Activated CD4-positive, alpha-beta T cell treated with anti-CD3 and anti-CD28 coated beads for 24 hours (primary cell): ENCODE data around the gene INPP5A.

Experiments
- DNase-seq, 2 donors: peaks; one replicate each; pipeline ENCODE4 v3.0.0-alpha.2; 2020; ENCODE audit warnings: low read depth in 2 of 2

Gene INPP5A

DNA sequence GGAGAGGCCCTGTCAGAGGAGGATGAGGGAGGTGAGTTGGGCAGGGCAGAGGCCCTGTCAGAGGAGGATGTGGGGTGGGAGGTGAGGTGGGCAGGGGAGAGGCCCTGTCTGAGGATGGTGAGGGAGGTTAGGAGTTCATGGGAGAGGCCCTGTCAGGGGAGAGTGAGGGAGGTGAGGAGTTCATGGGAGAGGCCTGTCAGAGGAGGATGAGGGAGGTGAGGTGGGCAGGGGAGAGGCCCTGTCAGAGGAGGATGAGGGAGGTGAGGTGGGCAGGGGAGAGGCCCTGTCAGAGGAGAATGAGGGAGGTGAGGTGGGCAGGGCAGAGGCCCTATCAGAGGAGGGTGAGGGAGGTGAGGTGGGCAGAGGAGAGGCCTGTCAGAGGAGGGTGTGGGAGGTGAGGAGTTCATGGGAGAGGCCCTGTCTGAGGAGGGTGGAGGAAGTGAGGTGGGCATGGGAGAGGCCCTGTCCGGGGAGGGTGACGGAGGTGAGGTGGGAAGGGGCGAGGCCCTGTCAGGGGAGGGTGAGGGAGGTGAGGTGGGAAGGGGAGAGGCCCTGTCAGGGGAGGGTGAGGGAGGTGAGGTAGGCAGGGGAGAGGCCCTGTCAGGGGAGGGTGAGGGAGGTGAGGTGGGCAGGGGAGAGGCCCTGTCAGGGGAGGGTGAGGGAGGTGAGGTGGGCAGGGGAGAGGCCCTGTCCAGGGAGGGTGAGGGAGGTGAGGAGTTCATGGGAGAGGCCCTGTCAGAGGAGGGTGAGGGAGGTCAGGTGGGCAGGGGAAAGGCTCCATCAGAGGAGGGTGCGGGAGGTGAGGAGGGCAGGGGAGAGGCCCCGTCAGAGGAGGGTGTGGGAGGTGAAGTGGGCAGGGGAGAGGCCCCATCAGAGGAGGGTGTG, 73.7 kb downstream of the INPP5A start:
- DNase-seq: no peak

DNA sequence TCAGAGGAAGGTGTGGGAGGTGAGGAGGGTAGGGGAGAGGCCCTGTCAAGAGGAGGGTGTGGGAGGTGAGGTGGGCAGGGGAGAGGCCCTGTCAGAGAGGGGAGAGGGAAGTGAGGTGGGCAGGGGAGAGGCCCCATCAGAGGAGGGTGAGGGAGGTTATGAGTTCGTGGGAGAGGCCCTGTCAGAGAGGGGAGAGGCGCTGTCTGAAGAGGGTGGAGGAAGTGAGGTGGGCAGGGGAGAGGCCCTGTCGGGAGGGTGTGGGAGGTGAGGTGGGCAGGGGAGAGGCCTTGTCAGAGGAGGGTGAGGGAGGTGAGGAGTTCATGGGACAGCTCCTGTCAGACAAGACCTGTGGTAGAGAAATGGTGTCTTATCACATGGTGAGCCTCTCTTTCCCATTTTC, 74.4 kb downstream of the INPP5A start:
- DNase-seq: no peak

DNA sequence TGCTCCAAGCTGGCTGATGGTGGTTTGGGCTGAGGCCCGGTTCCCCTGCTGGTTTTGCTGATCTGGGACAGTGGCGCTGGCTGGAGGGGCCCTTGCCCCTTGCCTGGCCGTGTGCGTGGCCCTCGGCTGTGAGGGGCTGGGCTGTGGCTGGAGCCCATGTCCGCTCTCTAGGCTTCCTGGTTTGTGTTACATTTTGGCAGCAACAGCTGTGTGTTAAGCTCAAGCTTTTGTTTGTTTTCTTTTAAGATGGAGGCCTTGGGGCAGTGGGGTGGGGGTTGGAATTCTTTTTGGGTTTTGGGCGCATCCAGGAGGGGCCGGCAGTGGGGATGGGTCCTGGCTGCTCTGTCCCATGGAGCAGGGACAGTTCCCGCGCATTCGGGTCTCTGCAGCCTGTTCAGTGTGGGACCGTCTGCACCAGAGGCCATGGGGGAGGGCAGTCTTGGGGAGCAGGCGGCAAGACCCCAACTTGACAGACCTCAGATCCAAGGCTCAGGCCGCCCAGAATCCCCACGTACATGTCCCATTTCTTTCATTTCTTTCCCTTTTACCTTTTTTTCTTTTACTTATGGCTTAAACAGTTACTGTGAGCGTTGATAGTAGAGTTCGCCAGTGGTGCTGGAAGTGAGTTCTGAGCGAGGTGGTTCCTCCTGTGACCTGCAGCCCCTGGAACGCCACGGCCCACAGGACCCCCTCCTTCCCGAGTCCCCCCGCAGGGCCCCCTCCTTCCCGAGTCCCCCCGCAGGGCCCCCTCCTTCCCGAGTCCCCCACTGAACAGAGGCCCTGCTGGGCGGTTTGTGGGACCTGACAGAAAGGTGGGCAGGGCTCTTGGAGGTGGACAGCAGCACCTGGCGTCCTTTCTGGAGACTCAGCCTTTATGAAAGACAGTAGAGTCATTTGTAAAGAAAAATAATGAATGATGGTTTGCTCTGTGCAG, 75.3 kb downstream of the INPP5A start:
- DNase-seq: no peak

DNA sequence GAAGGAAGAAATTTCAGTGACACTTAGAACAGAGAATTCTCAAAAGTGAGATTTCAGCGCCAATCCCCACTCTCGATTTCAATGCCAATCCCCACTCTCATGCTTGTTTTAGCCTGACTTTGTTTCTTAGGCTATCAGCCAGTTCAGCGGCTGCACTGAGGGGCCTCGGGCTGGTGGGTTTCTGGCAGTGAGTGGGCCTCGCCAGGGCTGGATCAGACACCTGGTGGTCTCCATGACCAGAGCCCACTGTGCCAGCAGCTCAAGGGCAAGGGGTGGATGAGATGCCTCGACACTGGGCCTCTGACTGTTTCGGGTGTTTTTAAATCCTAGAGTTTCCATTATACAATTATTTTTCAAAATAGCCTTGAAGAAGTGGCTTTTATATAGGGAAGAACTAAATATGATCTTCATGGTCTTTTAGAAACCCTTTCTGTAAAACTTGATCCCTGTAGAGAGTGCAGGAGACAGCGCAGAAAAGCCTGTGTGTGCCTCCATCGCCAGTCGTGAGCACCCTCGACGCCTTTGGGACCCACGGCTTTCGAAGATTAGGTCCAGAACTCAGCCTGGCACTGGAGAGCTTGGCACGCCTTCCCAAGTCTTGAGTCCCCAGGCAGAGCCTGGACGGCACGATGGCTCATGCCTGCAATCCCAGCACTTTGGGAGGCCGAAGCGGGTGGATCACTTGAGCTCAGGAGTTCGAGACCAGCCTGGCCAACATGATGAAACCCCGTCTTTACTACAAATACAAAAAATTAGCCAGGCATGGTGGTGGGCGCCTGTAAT, 76.2 kb downstream of the INPP5A start:
- DNase-seq: no peak

- DNase-seq: no peak
Measured at GRCh38 chr10:132614431-132615340, 77.1 kb downstream of the INPP5A start.

DNA sequence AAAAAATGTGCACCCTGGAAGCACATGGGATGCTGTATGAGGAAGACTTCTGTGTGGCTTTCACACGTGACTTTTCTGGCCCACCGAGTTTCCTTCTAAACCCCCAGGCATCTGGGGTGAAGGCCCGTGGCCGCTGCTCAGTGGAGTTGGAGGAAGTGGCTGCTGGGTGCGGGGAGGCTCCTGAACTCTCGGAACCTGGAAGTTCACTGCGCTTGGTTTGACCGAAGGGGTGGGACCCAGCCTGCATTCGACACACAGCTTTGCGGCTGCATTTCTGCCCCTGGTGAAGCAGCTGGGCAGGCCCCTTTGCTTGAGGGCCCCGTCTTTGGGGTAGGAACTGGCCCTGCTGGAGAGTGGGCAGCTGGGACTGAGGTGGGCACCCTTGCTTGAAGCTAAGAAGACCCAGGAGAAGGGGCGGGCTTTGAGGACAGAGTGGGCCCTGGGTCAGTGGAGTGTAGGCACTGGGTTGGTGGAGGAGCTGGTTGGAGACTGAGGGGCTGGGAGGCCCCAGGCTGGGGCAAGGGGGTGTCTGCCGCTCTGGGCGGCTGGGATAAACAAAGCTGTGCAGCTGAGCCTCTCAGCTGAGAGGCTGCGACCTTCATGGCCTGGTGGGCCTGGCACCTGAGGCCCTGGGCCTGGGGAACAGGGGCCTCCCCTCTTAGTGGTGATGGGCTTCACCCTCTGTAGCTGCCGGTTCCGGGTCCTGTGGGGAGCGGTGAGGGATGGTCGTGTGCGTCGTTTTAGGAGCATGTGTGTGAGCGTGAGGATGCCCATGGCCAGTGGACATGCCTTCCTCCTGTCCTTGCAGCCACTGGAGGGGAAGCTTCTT, 78.0 kb downstream of the INPP5A start:
- DNase-seq: no peak

DNA sequence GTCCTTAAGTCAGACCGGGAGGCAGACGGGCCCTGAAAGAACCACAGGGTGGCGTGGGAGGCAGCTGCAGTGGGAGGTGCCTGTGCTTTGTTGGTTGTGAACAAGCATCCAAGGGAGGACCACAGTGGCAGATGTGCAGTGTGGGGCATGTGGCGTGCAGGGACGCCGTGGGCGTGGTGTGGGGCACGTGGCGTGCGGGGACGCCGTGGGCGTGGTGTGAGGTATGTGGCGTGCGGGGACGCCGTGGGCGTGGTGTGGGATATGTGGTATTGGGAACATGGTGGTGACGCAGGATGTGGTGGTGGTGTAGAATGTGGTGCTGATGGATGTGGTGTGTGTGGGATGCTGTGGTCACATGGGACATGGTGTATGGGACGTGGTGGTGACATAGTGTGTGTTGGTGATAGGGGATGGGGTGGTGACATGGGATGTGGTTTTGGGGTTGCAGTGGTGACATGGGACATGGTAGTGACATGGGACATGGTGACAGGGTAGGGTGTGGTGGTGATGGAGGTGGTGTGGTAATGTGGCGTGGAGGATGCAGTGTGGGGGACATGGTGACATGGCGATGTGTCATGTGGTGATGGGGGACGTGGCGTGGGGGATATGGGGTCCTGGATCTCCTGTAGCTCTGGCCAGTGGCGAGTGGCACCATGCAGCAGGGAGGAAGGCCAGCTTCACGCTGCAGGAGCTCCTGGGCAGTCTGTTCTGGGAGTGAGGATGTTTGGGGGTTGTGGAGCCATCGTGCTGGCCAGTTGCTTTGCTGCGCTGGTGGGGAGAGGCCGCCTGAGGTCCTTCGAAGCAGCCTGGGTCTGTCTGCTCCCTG, 78.8 kb downstream of the INPP5A start:
- DNase-seq: peak; percentile 32 to 57

GRCh38 chr10:132616996-132617736, 79.6 kb downstream of the INPP5A start:
- DNase-seq: no peak

GRCh38 chr10:132617737-132618052, 80.1 kb downstream of the INPP5A start:
- DNase-seq: no peak

- DNase-seq: no peak
Measured at GRCh38 chr10:132618158-132618919, 80.8 kb downstream of the INPP5A start.

DNA sequence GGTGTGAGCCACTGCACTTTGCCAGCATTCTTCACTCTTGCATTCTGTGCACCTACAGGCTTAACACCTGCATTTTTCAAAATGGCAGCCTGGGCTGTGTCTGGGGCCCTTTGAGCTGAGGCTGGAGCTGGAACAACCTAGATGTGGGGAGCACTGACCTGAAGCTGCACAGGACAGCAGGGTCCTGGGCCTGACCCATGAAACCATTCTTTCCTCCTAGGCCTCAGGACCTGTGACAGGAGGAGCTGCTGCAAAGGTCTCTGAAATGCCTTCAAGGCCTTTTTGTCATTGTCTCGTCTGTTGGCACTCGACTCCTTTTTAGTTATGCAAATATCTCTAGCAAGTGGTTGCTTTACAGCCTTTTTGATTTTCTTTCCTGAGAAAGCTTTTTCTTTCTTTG, 82.3 kb downstream of the INPP5A start:
- DNase-seq: no peak

GRCh38 chr10:132624061-132624846, 86.7 kb downstream of the INPP5A start:
- no peak for DNase-seq

DNA sequence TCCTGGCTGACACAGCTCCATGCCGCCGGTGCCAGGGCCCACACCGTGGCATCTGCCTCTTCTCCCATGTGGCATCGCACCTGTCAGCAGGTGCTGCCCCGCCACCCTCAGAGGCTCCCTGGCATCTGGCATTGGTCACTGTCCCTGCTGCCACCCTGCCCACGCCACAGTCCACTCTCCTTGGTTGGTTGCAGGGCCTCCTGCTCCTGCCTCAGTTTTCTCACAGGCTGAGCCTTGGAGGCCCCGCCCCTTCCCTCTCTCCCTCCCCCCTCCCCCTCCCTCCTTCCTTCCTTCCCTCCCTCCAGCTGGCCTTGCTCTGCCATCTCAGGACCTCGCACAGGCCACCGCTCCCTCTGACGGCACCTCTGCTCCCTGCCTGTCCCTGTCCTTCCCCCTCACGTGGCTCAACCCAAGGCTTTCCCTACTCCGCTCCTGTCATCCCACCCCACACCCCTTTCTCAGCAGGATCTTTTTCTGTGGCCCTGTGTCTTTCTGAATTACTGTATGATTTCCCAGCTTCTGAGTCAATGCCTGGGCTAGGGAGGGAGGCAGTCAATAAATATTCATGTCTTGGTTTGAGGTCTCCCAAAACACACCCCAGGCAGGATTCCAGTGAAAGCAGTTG, 87.4 kb downstream of the INPP5A start:
- DNase-seq: no peak

DNA sequence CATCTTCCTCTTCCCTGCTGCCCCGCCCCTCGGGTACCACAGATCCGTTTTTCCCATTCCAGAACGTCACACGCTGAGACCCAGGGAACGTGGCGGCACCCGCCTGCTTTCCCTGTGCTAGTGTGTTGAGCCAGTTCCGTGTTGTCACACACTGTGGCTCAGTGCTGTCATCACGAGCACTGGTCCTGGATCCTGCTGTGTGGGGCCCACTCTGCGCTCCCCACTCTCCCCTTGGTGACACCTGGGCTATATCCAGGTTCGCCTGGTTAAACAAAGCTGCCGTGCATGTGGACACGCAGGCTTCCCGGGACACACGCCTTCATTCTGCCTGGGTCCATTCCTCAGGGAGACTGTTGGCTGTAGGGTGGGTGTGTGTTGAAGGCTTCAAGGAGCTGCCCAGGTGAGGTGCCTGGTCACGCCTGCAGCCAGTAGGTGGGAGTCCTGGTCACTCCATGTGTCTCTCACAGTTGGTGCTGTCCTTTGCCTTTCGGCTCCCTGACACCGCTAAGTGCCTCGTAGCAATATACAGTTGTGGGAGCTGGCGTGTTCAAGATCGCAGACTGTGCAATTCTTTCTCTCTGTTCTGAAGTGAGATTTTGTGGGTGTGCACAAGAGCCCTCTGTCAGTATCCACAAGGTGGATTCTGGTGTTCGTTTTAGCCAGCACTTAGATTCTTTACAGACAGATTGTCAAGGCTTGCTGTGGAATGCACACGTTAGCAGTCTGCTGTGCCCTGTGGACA, 88.6 kb downstream of the INPP5A start:
- no peak for DNase-seq

DNA sequence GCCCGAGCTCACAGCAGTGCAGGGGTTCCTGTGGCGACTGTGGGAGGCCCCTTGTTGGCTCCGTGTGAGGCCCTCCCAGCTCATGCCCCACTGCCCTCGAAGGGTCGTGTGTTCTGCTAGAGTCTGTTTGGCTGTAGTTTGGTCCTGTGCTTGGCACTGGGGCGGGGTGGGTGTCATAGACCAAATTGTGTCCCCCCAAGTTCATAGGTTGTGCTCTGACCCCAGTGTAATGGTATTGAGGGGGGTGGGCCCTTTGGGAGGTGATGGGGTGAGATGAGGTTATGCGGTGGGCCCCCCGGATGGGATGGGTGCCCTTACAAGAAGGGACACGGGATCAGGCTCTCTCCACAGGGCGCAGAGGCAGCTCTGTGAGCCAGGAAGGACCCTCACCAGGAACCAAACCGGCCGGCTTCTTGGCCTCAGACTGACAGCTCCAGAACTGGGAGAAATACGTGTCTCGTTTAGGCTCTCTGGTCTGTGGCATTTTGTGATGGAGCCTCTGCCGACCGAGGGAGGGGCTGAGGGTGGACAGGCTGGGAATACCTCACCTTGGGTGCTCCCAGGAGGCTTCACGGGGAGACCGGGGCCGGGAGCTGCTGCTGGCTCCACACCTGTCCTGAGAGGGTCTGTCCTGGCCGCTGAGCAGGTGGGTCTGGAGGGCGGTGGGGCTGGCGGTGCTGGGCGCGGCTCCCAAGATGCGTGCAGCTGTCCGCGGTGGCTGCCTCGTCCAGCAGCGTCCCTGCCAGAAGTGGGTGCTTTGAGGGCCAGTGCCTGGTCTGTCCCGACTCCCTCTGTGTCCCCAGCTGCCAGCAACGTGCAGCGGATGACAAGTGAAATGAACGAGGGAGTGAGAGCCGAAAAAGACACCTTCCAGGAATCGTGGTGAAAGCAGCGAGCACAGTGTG, 89.4 kb downstream of the INPP5A start:
- no peak for DNase-seq
